ENCODE data around the gene PATJ.

PATJ gene

GRCh38 chr1:61983236-61983635, 241.0 kb downstream of the PATJ start:
- DNase-seq: no peak

GRCh38 chr1:61992257-61992656, 250.0 kb downstream of the PATJ start:
- no peak for DNase-seq

GRCh38 chr1:61993331-61993961, 251.2 kb downstream of the PATJ start:
- DNase-seq: no peak

GRCh38 chr1:61995641-61996040, 253.4 kb downstream of the PATJ start:
- no peak for DNase-seq

GRCh38 chr1:61997123-61997522, 254.8 kb downstream of the PATJ start:
- DNase-seq: no peak

- DNase-seq: no peak
These were observed 261.5 kb downstream of the PATJ start for GRCh38 chr1:62003777-62004176.

GRCh38 chr1:62006690-62007089, 264.4 kb downstream of the PATJ start:
- no peak for DNase-seq

GRCh38 chr1:62011006-62011405, 268.7 kb downstream of the PATJ start:
- no peak for DNase-seq

- no peak for DNase-seq
These were observed 269.8 kb downstream of the PATJ start for GRCh38 chr1:62012095-62012494.

- no peak for DNase-seq
These were observed 270.6 kb downstream of the PATJ start for GRCh38 chr1:62012836-62013235.

GRCh38 chr1:62013264-62013663, 271.0 kb downstream of the PATJ start:
- DNase-seq: no peak

- no peak for DNase-seq
These were observed 280.2 kb downstream of the PATJ start for GRCh38 chr1:62022382-62022983.

GRCh38 chr1:62024690-62025089, 282.4 kb downstream of the PATJ start:
- DNase-seq: no peak

- DNase-seq: no peak
These were observed 282.9 kb downstream of the PATJ start for GRCh38 chr1:62025154-62025553.

GRCh38 chr1:62025892-62026291, 283.6 kb downstream of the PATJ start:
- DNase-seq: no peak

- DNase-seq: no peak
These were observed 287.4 kb downstream of the PATJ start for GRCh38 chr1:62029704-62030103.

- no peak for DNase-seq
These were observed 292.5 kb downstream of the PATJ start for GRCh38 chr1:62034790-62035189.

GRCh38 chr1:62037274-62037673, 295.0 kb downstream of the PATJ start:
- DNase-seq: no peak

GRCh38 chr1:62038594-62039284, 296.5 kb downstream of the PATJ start:
- DNase-seq: no peak

- no peak for DNase-seq
These were observed 298.2 kb downstream of the PATJ start for GRCh38 chr1:62040450-62040849.

- no peak for DNase-seq
These were observed 298.7 kb downstream of the PATJ start for GRCh38 chr1:62040973-62041372.

- no peak for DNase-seq
These were observed 300.9 kb downstream of the PATJ start for GRCh38 chr1:62043154-62043553.

- DNase-seq: no peak
These were observed 303.3 kb downstream of the PATJ start for GRCh38 chr1:62045574-62045973.

- DNase-seq: no peak
These were observed 304.6 kb downstream of the PATJ start for GRCh38 chr1:62046927-62047326.
